GM12892 (cell line): ENCODE data around the gene NR2F6.

Experiments used
- POLR2A ChIP-seq: IDR thresholded peaks from 2 replicates; pipeline ENCODE4 v1.6.1; 2011; ENCODE audit warnings: low read depth, low read length, control low read depth
- POLR2AphosphoS5 ChIP-seq: IDR thresholded peaks from 2 replicates; pipeline ENCODE4 v1.6.1; 2011; ENCODE audit warnings: low read depth, low read length, control low read depth
- TAF1 ChIP-seq: IDR thresholded peaks from 2 replicates; pipeline ENCODE4 v1.6.1; 2011; ENCODE audit warnings: low read depth, mild to moderate bottlenecking, control low read depth, low read length, borderline replicate concordance

DNA sequence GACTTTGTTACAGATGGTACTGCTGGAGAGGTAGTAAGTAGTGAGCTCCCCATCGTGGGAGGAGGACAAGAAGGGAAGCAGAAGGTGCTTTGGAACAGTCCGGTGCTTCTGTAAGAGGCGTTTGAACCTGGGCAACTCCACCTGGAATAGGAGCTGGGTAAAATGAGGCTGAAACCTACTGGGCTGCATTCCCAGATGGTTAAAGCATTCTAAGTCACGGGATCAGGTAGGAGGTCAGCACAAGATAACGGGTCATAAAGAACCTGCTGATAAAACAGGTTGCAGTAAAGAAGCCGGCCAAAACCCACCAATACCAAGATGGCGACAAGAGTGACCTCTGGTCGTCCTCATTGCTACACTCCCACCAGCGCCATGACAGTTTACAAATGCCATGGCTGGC is 41.0 kb upstream of the NR2F6 start:
- no peak for TF ChIP-seq POLR2AphosphoS5
- TF ChIP-seq POLR2A, result no peak
- no peak for TF ChIP-seq TAF1
